Measurements from ENCODE around the gene HACD3.

DNA sequence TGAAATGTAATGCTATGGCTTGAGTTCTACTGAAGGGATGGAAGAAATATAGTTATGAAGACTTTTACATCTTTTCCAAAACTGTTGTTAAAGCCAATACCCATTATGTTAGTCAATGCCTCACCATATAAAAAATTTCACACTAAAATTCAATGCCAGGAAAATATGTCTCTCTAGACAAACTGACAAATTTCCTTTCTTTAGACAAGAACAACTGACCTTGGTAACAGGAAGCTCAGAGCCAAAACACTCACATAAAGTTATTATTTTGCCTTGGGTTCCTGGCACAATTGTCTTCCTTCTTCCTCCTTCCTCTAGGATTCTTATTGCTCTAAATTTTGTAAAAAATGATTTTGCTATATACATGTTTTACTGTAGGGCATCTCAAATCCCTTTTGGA is 54.0 kb downstream of the HACD3 start:
- TF ChIP-seq CTCF (IDR thresholded peaks at IDR 0.05) (no peak), EZH2phosphoT487 (IDR thresholded peaks at IDR 0.05) (no peak)
